ENCODE data around the gene AHCTF1.
A peak's percentile ranks its signal among the peaks of the same experiment; 100 is the strongest.

Gene AHCTF1

DNA sequence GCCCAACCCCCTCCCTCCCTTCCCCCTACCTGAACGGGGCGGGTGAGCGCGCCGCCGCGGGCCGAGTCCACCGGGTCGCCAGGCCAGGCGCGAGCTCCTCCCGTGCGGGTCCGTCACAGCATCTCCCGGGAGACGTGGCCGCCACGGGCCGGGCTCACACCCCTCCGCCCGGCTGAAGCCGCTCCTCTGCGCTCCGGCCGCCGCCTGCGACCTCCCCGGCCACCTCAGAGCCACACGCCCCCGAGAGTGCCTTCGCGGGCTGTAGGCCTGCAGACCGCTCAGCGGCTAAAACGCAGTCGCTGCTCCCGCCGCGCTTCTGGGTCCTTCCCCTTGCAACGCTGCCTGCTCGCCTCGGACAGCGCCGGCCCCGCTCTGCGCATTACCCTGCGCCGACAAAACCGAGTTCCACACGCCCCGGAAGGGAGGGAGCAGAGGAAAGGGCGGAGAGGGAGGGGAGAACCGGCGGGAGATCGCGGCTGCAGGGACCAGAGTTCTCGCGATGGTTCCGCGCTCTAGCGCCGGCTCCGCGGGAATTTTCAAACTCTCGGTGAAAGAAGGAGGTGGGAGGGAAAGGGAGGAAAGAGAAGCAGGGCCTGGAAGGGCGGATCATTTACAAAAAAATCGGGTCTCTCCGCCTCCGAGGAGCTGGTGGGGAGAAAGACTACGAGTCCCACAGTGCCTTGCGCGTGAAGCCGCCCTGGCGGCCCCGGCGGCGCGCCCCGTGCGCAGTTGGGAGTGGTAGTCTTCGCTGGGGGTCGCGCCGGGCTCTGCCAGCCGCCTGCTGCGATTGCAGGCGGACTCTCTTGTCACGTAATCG, at the start of gene AHCTF1:
Gene AHCTF1 (minus strand): TSS at position 400 of the 817 bp plus-strand sequence. CDS start 13,578 bp downstream, outside the sequence.
- DNase-seq: peak; percentile 99

GRCh38 chr1:246978785-246979184, 47.0 kb upstream of the AHCTF1 start:
- no peak for DNase-seq

DNA sequence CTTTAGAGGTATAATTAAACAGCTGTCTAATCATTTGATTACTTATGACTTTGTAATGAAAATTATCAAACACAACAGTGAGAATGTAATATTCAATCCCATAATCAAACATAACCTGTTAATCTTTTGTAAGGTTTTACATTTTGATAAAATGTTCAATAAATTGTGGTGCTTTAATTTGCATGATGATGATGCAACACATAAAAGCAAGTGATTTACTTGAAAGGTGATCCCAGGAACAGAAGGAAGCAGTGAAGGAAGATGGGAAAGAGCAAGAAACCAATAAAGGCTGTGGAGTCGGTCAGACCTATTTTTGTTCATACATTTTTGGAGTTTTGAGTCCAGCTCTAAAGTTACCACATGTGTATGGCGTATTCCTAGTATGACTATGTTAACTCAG, 46.5 kb upstream of the AHCTF1 start:
- peak; percentile 17 for DNase-seq

DNA sequence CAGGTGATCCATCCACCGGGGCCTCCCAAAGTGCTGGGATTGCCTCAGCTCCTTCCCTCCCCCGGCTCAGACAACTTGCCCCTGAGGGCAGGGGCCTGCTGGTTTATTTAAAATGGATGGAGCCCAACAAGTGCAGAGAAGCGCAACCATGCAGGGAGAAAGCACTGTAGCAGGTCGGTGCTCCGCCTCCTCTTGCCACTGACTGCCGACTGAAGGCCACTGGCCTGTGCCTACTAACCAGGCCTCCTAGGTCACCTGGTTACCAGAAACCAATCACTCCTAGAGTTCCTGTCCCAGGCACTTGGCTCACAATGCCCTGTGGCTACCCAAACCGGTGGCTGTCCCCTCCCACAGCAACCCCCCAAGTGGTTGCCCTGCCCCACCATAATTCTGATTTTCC, 40.2 kb upstream of the AHCTF1 start:
- no peak for DNase-seq

- peak; percentile 84 for DNase-seq
Measured at GRCh38 chr1:246971090-246971721, 39.5 kb upstream of the AHCTF1 start.

DNA sequence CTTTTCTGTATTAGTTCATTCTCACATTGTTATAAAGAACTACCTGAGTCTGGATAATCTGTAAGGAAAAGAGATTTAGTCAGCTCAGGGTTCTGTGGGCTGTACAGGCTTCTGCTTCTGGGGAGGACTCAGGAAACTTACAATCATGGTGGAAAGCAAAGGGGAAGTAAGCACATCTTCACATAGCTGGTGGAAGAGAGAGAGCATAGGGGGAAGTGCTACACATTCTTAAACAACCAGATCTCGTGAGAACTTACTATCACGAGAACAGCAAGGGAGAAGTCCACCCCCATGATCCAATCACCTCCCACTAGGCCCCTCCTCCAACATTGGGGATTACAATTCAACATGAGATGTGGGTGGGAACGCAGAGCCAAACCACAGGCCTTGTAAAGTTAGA, 37.9 kb upstream of the AHCTF1 start:
- no peak for DNase-seq

DNA sequence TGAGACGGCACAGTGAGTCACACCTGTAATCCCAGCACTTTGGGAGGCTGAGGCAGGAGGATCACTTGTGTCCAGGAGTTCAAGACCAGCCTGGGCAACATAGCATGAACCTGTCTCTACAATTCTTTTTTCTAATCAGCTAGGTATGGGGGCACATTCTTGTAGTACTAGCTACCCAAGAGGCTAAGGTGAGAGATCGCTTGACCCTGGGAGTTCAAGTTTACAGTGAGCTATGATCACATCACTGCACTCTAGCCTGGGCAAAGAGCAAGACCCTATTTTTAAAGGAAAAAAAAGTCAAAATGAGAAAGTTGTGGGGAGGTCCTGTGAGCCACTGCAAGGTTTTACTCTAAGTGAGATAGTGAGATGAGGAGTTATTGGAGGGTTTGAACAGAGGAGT, 34.8 kb upstream of the AHCTF1 start:
- DNase-seq: no peak

- DNase-seq: no peak
Measured at GRCh38 chr1:246959944-246960693, 28.4 kb upstream of the AHCTF1 start.

GRCh38 chr1:246954126-246954525, 22.4 kb upstream of the AHCTF1 start:
- no peak for DNase-seq

DNA sequence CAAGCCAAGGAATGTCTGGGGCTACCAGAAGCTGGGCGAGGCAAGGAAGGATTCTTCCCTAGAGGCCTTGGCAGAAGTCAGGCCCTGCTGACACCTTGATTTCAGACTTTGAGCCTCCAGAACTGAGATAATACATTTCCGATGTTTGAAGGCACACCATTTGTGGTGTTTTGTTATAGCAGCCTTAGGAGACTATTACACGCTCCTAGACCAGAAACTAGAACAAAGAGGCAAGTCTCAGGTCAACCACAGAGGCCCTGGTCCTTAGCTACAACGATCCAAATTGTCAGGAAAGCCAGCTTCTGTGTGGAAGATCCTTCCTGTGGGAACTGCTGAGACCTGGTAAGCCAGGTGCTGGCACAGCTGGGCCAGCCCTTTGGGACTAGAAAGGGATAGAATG, 19.7 kb upstream of the AHCTF1 start:
- no peak for DNase-seq

DNA sequence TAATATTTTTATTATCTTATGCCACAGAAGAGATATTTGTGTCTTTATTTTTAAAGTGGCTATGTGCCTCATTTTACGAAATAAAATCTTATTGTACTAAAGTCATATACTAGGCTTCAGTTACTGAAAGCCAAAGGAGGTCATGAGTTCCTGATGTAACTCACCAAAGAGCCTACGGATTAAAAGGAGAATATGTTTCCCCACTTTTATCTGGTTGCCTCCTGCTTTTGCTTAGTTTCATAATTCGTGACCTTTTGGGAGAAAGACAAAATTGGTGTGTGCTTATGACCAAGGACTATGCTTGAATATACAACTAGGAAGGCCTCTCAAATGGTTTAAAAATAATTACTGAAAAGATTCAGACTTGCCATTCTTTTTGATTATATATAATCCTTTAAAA, 18.2 kb upstream of the AHCTF1 start:
- no peak for DNase-seq

DNA sequence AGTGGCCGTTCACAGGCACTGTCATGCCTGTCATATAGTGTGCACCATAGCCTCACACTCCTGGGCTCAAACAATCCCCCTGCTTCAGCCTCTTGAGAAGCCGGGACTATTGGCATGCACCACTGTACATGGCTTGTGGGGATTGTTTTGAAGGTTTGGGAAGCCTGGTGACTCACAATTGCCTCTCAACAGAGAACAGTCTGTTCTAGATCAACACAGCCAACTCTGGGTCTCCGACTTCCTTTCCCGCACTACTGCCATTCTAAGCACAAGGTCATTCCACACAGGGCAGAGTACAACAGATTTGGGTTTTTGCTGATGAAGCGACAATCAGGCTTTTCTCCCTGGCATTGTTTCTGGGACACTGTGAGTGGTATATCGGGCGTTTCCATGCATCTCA, 15.5 kb upstream of the AHCTF1 start:
- DNase-seq: no peak

DNA sequence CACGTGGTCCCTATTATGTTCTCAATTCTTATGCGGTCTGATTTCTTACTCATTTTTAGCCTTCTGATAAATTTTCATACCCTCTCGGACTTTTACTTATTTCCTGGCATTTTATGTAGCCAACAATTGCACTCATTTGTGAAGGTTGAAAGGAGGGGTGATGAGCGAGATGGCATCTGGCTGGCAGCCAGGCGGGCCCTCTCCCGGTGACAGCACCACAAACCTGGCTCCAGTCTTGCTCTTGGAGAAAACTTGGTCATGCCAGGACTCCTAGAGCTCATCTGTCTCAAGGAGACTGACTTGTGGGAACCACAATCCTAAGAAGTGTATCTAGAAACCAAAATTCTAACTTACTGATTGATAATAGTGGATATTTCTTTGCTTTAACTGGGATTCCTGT, 14.6 kb upstream of the AHCTF1 start:
- DNase-seq: peak; percentile 7

- no peak for DNase-seq
Measured at GRCh38 chr1:246934765-246935164, 3.0 kb upstream of the AHCTF1 start.

- no peak for DNase-seq
Measured at GRCh38 chr1:246933893-246934292, 2.1 kb upstream of the AHCTF1 start.

DNA sequence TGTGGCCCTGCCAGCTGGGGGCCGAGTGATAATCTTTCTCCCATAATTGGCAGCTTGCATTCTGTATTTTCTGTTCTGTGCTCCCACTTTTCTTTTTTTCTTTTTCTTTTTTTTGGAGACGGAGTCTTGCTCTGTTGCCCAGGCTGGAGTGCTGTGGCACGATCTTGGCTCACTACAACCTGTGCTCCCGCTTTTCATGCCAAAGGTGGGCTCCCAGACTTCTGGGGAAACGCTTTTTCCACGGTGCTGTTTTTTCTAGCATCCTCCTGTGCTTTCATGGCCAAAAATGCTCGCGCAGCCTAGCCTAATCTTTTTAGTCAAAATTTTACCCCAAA, 585 bp upstream of the AHCTF1 start:
- no peak for DNase-seq

- DNase-seq: peak; percentile 66
Measured at GRCh38 chr1:246930830-246931548, 759 bp downstream of the AHCTF1 start.

- no peak for DNase-seq
Measured at GRCh38 chr1:246925997-246926626, 5.6 kb downstream of the AHCTF1 start.

DNA sequence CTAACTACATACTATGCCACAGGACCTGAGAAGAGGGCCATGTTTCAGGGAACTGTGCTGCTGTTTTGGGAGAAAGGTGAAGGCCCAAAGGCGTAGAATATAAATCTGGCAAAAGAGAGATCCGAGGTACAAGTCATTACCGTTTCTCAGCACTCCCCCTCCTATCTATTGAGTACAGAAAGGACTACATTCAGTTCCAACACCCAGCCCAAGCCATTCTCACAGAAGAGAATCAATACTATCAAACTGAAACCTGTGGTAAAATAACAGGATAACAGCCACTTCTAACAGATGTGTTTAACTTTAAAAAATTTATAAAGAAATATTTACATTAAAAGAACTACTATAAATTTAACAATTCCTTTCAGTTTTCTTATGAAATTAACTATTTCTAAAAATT, 7.8 kb downstream of the AHCTF1 start:
- no peak for DNase-seq

GRCh38 chr1:246923482-246923881, 8.3 kb downstream of the AHCTF1 start:
- DNase-seq: no peak

GRCh38 chr1:246921481-246921880, 10.3 kb downstream of the AHCTF1 start:
- no peak for DNase-seq

- no peak for DNase-seq
Measured at GRCh38 chr1:246919902-246920301, 11.8 kb downstream of the AHCTF1 start.
